Mucosa of gallbladder (tissue), 1 donor: Measurements from ENCODE around the gene LGALS16. TPM values are rescaled to one million over a fixed set of nuclear protein-coding genes. Genes with fewer than 3 reads are reported as not detected.

Experiments used
- total RNA-seq: library from RNA; stranded (reverse); gene quantifications from one replicate; pipeline ENCODE4 v1.2.1, GENCODE V29; 2021
- donor health status: DM: no; HTN: no; CAD: no.

Gene LGALS16
- total RNA-seq, 1 donor from 2014 or later: not detected

Other genes with a start within 250 kb of the LGALS16 start
- gene ZFP36, start 249.1 kb upstream of the LGALS16 start, total RNA-seq: 180 TPM
- gene PLEKHG2, start 243.2 kb upstream of the LGALS16 start, total RNA-seq: 41.8 TPM
- gene RPS16, start 220.0 kb upstream of the LGALS16 start, total RNA-seq: 1,378 TPM
- gene SUPT5H, start 210.3 kb upstream of the LGALS16 start, total RNA-seq: 157 TPM
- gene TIMM50, start 175.1 kb upstream of the LGALS16 start, total RNA-seq: 53.3 TPM
- not detected for gene DLL3, start 157.0 kb upstream of the LGALS16 start, total RNA-seq
- gene SELENOV, start 140.8 kb upstream of the LGALS16 start, total RNA-seq: not detected
- gene EID2B, start 123.1 kb upstream of the LGALS16 start, total RNA-seq: 2.6 TPM
- gene EID2, start 115.8 kb upstream of the LGALS16 start, total RNA-seq: 15.0 TPM
- gene LGALS13, start 53.4 kb upstream of the LGALS16 start, total RNA-seq: not detected
- not detected for gene LGALS14, start 48.6 kb downstream of the LGALS16 start, total RNA-seq
- 0.35 TPM for gene CLC, start 82.1 kb downstream of the LGALS16 start, total RNA-seq
- gene LEUTX, start 122.9 kb downstream of the LGALS16 start, total RNA-seq: not detected
- gene DYRK1B, start 178.2 kb downstream of the LGALS16 start, total RNA-seq: 35.8 TPM
- 92.6 TPM for gene FBL, start 190.5 kb downstream of the LGALS16 start, total RNA-seq